GM18873 (cell line): ENCODE measurements around the gene DNAJC4.

Source experiments
- ATAC-seq: cut with Tn5 transposase; IDR thresholded peaks from one replicate; pipeline ENCODE4 v1.9.1; 2021; ENCODE audit warnings: mild to moderate bottlenecking, moderate library complexity, moderate number of reproducible peaks; ENCODE audit not compliant: unreplicated experiment, low FRiP score

DNAJC4 gene

GRCh38 chr11:64230171-64230984, at the start of gene DNAJC4:
Gene DNAJC4, plus strand, starts transcription at chr11:64230548. Its CDS starts 307 bp downstream, at chr11:64230855.
- peak; percentile 39 for ATAC-seq

GRCh38 chr11:64180891-64181290, 49.5 kb upstream of the DNAJC4 start:
- ATAC-seq, result no peak

- ATAC-seq, result no peak
Measured at GRCh38 chr11:64181506-64182411, 48.6 kb upstream of the DNAJC4 start.

- no peak for ATAC-seq
Measured at GRCh38 chr11:64183890-64184289, 46.5 kb upstream of the DNAJC4 start.

DNA sequence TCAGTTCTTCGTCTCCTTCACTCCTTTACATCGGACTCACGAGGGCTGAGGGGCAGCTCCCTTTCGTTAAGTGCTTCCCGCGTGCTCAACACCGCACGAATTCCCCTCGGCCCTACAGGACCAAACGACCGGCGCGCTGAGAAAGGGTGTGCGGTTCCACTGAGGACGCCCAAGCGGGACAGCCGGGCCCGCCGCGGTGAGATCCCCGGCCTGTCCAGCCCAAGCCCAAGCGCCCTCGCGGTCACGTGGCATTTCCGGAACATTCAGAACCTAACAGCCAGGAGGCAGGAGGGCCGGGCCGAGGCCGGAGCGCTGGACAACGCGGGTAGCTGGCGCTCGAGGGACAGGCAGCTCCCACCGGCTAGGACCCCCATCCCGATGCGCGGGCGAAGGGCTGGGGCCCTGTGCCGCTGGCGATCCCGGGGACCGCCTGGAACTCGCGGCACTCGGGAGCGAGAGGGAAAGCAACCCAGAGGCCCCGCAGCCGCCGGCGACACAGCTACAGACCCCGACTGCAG, 45.1 kb upstream of the DNAJC4 start:
- peak; percentile 20 for ATAC-seq

DNA sequence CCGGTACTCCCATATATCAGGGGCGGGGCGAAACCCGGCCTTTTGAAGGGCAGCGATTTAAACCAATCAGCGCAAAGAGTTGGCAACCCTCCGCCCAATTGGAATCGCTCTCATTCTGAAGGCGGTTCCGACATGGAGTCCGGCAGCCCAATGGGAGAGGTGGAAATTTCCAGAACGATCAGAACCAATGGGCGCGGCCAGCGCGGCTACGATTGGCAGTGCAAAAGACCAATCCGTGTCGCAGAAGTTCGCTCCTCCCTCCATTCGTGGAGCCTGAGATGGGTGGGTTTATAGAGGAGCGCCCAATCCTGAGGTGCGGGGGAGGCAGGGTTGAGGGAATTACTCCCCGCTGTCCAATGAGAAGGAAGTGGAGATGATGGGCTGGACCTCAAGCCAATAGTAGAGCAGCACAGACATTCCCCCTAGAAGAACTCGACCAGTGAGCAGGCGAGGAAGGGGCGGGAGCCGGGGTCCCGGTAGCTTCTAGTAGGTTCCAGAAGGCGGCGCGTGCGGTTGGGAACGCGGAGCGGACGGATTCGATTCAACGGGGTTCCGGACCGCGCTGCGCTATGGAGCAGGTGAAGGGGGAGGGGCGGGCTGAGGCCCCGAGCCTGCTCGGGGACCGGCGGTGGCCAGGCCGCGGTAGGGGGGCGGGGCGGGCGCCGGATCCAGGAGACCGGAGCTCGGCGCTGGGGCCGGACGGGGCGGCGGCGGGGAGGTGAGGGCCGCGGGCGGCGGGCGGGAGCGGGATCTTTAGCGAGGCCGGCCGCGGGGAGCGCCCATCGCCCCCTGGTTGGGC, 44.5 kb upstream of the DNAJC4 start, which contains the start of gene STIP1:
STIP1 (plus strand) TSS at position 479 of the 799 bp plus-strand sequence; CDS start at position 570, 91 bp downstream.
- peak; percentile 85 for ATAC-seq

DNA sequence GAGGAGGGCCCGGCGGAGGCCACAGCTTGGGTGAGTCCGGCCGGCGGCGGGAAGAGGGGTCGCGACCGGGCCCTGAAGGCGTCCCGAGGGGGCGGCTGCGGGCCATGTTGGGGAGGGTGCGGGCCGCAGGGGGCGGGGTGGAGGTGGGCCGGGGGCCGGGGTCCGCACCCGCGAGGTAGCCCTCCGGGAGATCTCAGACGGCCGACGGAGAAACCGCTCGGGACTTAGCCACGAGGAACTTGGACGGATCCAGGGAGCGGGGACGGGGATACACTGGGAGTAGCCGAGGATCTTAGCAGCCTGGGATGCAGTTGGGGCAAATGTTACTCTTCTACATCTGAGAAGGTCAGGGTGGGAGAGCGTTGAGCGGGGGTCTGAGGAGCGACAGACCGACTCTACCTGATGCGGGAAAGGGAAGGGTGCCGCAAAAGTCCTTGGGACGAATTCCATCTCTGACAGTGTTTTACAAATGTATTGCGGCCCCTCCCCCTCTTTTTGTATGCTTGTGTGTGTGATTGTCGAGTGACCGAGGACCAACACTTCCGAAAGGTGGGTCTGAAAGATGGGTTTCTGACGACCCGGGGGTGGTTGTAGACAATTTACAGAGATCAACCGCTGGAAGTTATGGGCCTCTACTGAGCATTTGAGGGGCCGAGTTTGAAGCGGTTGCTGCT, 43.7 kb upstream of the DNAJC4 start:
- no peak for ATAC-seq

DNA sequence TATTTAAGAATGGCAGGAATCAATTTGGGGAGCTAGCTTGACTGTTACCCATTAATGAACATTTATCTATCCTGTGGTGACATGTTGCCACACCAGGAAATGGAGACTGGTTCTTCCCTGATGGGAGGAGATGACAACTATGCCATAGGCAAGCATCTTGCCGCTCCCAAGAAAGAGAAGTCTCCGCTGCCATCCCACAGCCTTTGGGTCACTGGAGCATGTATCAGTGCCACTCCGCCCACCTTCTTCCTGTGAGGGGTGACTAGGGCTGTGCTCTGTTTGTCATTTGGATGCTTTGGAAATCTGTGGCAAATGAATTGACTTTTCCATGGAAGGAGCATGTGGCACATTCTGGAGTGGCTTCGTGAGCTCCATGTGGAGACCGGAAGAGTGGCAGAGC, 37.9 kb upstream of the DNAJC4 start:
- ATAC-seq, result no peak

DNA sequence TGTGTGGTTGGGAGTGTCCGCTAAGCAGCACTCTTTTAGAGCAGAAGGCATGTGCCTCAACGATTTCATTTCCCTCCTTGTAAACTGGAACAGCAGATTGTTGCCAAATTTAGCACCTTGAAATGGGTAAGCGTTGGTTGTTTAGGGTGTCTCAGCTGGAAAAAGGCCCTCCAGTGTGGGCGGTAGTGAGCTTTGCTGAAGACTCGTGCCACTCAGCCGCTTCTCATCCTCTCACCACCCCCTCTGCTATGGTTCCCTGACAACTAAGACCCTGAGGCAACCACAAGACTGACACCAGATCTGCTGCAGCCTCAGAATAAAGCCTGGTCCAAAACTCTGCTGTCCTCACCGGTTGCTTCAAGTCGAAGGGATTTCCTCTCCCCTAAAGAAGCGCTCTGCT, 33.7 kb upstream of the DNAJC4 start:
- no peak for ATAC-seq

DNA sequence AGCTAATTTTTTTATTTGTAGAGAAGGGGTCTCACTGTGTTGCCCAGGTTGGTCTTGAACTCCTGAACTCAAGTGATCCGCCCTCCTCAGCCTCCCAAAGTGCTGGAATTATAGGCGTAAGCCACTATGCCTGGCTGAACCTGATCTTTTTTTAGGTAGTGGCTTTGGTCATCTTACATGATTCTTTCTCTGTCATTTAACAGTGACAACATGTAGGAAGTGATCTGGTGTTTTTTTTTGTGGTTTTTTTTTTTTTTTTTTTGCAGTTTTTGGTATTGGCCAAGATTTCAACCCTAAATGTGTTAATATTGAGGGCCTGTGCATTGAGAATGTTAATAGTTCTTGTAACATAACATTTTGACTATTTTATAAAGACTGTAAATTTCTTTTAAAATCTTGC, 31.8 kb upstream of the DNAJC4 start:
- ATAC-seq, result no peak

GRCh38 chr11:64201543-64201942, 28.8 kb upstream of the DNAJC4 start:
- no peak for ATAC-seq

DNA sequence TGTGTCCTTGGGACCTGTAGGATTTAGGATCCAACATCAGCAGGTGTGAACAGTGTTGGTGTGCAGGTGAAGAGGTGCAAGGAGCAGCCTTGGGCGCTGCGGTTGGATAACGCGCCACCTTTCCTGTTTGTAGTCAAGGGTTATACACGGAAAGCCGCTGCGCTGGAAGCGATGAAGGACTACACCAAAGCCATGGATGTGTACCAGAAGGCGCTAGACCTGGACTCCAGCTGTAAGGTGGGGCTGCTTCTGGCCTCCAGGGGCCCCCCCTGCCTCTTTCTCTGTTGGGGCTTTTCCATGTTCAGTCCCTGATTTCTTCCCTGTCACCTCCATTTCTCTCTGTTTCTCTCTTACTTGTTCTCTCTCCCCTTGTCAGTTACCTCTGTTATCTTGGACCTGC, 27.4 kb upstream of the DNAJC4 start:
- no peak for ATAC-seq

GRCh38 chr11:64203421-64204079, 26.8 kb upstream of the DNAJC4 start:
- no peak for ATAC-seq

GRCh38 chr11:64204080-64204440, 26.3 kb upstream of the DNAJC4 start:
- ATAC-seq, result no peak

DNA sequence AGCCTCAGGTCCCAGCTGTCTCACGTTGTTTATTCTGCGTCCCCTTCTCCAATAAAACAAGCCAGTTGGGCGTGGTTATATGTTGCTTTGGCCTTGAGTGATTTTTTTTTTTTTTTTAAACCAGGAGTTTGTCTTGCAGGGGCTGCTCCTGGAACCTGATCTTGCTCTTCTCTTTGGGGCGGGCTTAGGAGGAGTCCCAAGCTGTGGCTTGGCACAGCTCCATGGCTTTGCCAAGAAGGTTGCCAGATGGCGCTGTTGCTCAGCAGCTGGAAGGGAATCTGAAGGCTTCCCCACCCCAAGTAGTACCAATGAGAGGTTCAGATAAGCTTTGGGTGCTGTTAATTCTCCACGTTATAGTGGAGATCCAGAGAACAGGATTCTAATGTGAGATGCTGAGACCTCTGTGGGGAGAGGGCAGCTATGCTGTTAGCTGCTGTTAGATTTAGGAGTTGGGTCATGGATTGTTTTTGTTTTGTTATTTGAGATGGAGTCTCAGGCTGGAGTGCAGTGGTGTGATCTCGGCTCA, 25.8 kb upstream of the DNAJC4 start:
- ATAC-seq, result no peak

- no peak for ATAC-seq
Measured at GRCh38 chr11:64206457-64207255, 23.7 kb upstream of the DNAJC4 start, which contains the start of gene FERMT3. Gene FERMT3, plus strand, starts transcription at chr11:64206721. Its CDS starts 644 bp downstream, at chr11:64207365.

- peak; percentile 52 for ATAC-seq
Measured at GRCh38 chr11:64207256-64208085, 22.9 kb upstream of the DNAJC4 start.
